NT2/D1 (cell line): ENCODE measurements around the gene ICOSLG.
"Not testable (repeated sequence)": the region's sequence is repeated elsewhere in the genome, so short reads cannot be mapped to it uniquely, and the experiment has no call there.

Experiments used
- SUZ12 ChIP-seq: IDR thresholded peaks from 2 replicates; pipeline ENCODE4 v1.6.1; 2011; ENCODE audit not compliant: insufficient read length, insufficient read depth; ENCODE audit errors: extremely low read depth
- ZNF274 ChIP-seq: IDR thresholded peaks from 2 replicates; pipeline ENCODE4 v1.6.1; 2011; ENCODE audit warnings: mild to moderate bottlenecking, low read depth, low read length

DNA sequence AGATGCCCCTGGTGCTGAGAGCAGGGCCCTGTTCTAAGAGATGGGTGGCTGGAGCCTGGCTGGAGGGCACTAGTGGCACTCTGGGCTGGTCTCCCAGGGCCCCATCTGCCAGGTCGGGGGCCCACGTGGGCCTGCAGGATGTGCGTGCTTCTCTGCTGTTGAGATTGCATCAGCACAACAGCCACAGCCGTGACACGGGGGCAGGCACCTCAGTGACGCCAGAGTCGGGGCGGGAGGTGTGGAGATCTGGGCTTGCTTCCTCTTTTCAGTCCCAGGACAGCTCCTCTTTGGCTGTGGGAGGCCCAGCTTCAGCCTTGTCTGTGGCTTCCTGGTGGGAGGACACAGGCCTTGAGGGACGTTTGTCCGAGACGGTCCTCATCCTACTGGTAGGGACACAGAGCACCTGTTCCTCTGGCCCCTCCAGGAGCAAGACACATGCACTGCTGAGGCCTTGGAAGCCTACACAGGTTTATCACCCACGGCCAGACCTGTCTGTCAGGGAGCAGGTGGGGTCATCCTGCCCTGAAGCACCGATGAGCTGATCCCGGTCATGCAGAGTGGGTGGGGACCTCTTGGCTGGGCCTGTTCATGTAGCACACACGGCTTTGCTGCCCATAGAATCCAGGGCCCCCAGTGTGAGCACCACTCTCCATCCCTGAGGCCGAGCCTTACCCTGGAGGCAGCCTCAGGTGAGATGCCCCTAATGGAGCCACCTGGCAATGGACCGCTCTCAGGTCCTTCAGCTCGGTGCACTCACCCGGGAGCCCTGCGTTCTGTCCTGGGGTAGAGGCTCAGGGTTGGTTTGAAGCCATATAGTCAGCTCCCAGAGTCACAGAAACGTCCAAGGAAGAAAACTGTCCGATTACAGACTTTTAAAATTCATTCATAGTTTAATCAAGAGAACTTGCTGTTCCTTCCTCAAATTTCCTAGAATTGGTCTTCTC is 44.3 kb downstream of the ICOSLG start:
- TF ChIP-seq ZNF274, SUZ12: not testable (repeated sequence)
